SK-N-SH treated with all-trans-retinoic acid at 6 μM for 48 hours (cell line): Measurements from ENCODE around the gene SEMG2.

Experiments used
- ATAC-seq: fragments of 200-7000 bp; cut with Tn5 transposase; 3 replicates; pipeline ENCODE4 v1.9.1; 2020; ENCODE audit warnings: mild to moderate bottlenecking, moderate library complexity
- ARNTL ChIP-seq: fragments of 450-650 bp; formaldehyde crosslinking; IDR thresholded peaks from 2 replicates; pipeline ENCODE4 v1.5.0; 2020; ENCODE audit warnings: low read depth, mild to moderate bottlenecking, moderate library complexity, borderline replicate concordance
- BACH2 ChIP-seq: fragments of 250-450 bp; sonication (Bioruptor Pico); IDR thresholded peaks from 2 replicates; pipeline ENCODE4 v1.9.0; 2021; ENCODE audit warnings: mild to moderate bottlenecking, borderline replicate concordance
- ESRRG ChIP-seq: fragments of 250-450 bp; sonication (Bioruptor Pico); IDR thresholded peaks from 2 replicates; pipeline ENCODE4 v1.6.1; 2021; ENCODE audit warnings: mild to moderate bottlenecking
- GLIS3 ChIP-seq: fragments of 250-450 bp; sonication (Bioruptor Pico); IDR thresholded peaks from 2 replicates; pipeline ENCODE4 v1.5.0; 2020; ENCODE audit warnings: mild to moderate bottlenecking, moderate library complexity
- ISL1 ChIP-seq: fragments of 250-450 bp; sonication (Bioruptor Pico); IDR thresholded peaks from 2 replicates; pipeline ENCODE4 v2.1.2; 2022; ENCODE audit warnings: mild to moderate bottlenecking, moderate library complexity
- PPARA ChIP-seq: fragments of 250-450 bp; sonication (Bioruptor Pico); IDR thresholded peaks from 2 replicates; pipeline ENCODE4 v1.5.0; 2020; ENCODE audit warnings: mild to moderate bottlenecking, borderline replicate concordance
- RARB ChIP-seq: fragments of 250-450 bp; sonication (Bioruptor Pico); IDR thresholded peaks from 2 replicates; pipeline ENCODE4 v1.8.0; 2021; ENCODE audit warnings: mild to moderate bottlenecking, moderate library complexity
- SNAI2 ChIP-seq: fragments of 250-450 bp; sonication (Bioruptor Pico); IDR thresholded peaks from 2 replicates; pipeline ENCODE4 v1.5.0; 2020; ENCODE audit warnings: mild to moderate bottlenecking, moderate library complexity
- TCF4 ChIP-seq: fragments of 250-450 bp; sonication (Bioruptor Pico); IDR thresholded peaks from 2 replicates; pipeline ENCODE4 v1.8.0; 2021; ENCODE audit warnings: mild to moderate bottlenecking, moderate library complexity, borderline replicate concordance
- TOX ChIP-seq: fragments of 250-450 bp; sonication (Bioruptor Pico); IDR thresholded peaks from 2 replicates; pipeline ENCODE4 v1.8.0; 2021; ENCODE audit warnings: mild to moderate bottlenecking, moderate library complexity, borderline replicate concordance
- ZC3H10 ChIP-seq: fragments of 250-450 bp; sonication (Bioruptor Pico); IDR thresholded peaks from 2 replicates; pipeline ENCODE4 v1.5.1; 2021; ENCODE audit warnings: mild to moderate bottlenecking, moderate library complexity
- ZFP3 ChIP-seq: fragments of 250-450 bp; sonication (Bioruptor Pico); IDR thresholded peaks from 2 replicates; pipeline ENCODE4 v1.5.0; 2020; ENCODE audit warnings: mild to moderate bottlenecking, moderate library complexity
- ZFP30 ChIP-seq: fragments of 450-650 bp; formaldehyde crosslinking; IDR thresholded peaks from 2 replicates; pipeline ENCODE4 v1.5.0; 2022; ENCODE audit warnings: mild to moderate bottlenecking, moderate library complexity
- ZNF565 ChIP-seq: fragments of 450-650 bp; formaldehyde crosslinking; conservative IDR thresholded peaks from 2 replicates; pipeline ENCODE4 v1.5.0; 2020; ENCODE audit warnings: low read depth, mild to moderate bottlenecking, moderate library complexity
- ZNF70 ChIP-seq: fragments of 450-650 bp; formaldehyde crosslinking; IDR thresholded peaks from 2 replicates; pipeline ENCODE4 v1.5.0; 2020; ENCODE audit warnings: mild to moderate bottlenecking, moderate library complexity
- ZNF8 ChIP-seq: fragments of 450-650 bp; formaldehyde crosslinking; IDR thresholded peaks from 2 replicates; pipeline ENCODE4 v1.5.0; 2020; ENCODE audit warnings: mild to moderate bottlenecking, moderate library complexity
- TF ChIP-seq, protein P1 (sequence below): fragments of 250-450 bp; sonication (Bioruptor Pico); IDR thresholded peaks from 2 replicates; pipeline ENCODE4 v1.8.0; 2020; ENCODE audit warnings: mild to moderate bottlenecking, moderate library complexity, borderline replicate concordance
- TF ChIP-seq, protein P2 (sequence below): fragments of 250-450 bp; sonication (Bioruptor Pico); IDR thresholded peaks from 2 replicates; pipeline ENCODE4 v1.8.0; 2021; ENCODE audit warnings: low read depth, mild to moderate bottlenecking, moderate library complexity, borderline replicate concordance
- TF ChIP-seq, protein P3 (sequence below): fragments of 250-450 bp; sonication (Bioruptor Pico); IDR thresholded peaks from 2 replicates; pipeline ENCODE4 v1.5.1; 2020; ENCODE audit warnings: low read depth, mild to moderate bottlenecking, moderate library complexity
- TF ChIP-seq, protein P4 (sequence below): fragments of 250-450 bp; sonication (Bioruptor Pico); IDR thresholded peaks from 2 replicates; pipeline ENCODE4 v1.5.1; 2021; ENCODE audit warnings: mild to moderate bottlenecking, moderate library complexity

SEMG2 gene

DNA sequence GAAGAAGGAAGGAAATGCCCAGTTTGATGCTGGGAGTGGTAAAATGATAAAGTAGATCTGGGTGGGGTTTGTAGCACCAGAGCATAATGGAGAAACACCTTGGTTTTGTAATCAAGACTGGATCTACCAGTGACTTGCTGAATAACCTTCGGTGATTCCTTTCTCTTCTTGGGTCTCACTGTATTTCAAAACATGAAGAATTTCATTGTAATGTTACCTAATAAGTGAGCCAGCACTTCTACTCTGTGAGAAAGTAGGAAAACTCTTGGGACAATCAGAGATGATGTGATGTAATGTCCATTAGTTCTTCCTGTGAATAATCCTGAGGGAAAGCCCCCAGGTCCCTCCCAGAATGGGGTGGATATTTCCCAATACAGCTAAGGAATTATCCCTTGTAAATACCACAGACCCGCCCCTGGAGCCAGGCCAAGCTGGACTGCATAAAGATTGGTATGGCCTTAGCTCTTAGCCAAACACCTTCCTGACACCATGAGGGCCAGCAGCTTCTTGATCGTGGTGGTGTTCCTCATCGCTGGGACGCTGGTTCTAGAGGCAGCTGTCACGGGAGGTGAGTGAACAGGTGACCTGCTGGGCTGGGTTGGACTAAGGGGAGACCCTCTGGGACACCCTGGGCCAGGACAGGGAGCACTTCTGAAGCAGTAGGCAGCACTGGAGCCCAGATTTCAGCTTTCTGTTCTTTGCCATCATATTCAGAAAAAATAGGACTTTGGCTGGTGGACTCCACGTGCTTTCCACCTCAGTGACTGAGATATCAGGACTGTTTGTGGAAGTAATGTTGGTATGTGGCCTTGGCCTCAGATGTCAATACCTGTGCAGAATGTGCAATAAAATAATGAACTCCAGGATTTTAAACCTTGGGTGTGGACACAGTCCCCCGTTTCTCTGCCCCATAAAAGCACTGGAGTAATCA lies 46.5 kb upstream of the SEMG2 start, which contains the start of gene PI3:
PI3 (plus strand) TSS at position 469 of the 931 bp plus-strand sequence; CDS start at position 490, 21 bp downstream.
- no peak for ATAC-seq
- no peak for TF ChIP-seq SNAI2 (CRISPR knock-in tag)
- no peak for TF ChIP-seq RARB (CRISPR knock-in tag)
- no peak for TF ChIP-seq ZNF70
- TF ChIP-seq GLIS3 (CRISPR knock-in tag) = no peak
- TF ChIP-seq, protein P1, sequence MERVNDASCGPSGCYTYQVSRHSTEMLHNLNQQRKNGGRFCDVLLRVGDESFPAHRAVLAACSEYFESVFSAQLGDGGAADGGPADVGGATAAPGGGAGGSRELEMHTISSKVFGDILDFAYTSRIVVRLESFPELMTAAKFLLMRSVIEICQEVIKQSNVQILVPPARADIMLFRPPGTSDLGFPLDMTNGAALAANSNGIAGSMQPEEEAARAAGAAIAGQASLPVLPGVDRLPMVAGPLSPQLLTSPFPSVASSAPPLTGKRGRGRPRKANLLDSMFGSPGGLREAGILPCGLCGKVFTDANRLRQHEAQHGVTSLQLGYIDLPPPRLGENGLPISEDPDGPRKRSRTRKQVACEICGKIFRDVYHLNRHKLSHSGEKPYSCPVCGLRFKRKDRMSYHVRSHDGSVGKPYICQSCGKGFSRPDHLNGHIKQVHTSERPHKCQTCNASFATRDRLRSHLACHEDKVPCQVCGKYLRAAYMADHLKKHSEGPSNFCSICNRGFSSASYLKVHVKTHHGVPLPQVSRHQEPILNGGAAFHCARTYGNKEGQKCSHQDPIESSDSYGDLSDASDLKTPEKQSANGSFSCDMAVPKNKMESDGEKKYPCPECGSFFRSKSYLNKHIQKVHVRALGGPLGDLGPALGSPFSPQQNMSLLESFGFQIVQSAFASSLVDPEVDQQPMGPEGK (CRISPR knock-in tag) = no peak
- TF ChIP-seq, protein P2, sequence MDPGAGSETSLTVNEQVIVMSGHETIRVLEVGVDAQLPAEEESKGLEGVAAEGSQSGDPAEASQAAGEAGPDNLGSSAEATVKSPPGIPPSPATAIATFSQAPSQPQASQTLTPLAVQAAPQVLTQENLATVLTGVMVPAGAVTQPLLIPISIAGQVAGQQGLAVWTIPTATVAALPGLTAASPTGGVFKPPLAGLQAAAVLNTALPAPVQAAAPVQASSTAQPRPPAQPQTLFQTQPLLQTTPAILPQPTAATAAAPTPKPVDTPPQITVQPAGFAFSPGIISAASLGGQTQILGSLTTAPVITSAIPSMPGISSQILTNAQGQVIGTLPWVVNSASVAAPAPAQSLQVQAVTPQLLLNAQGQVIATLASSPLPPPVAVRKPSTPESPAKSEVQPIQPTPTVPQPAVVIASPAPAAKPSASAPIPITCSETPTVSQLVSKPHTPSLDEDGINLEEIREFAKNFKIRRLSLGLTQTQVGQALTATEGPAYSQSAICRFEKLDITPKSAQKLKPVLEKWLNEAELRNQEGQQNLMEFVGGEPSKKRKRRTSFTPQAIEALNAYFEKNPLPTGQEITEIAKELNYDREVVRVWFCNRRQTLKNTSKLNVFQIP (CRISPR knock-in tag) = no peak
- TF ChIP-seq ZNF8 (CRISPR knock-in tag) = no peak
- TF ChIP-seq ESRRG (CRISPR knock-in tag) = no peak
- TF ChIP-seq PPARA (CRISPR knock-in tag) = no peak
- TF ChIP-seq, protein P3, sequence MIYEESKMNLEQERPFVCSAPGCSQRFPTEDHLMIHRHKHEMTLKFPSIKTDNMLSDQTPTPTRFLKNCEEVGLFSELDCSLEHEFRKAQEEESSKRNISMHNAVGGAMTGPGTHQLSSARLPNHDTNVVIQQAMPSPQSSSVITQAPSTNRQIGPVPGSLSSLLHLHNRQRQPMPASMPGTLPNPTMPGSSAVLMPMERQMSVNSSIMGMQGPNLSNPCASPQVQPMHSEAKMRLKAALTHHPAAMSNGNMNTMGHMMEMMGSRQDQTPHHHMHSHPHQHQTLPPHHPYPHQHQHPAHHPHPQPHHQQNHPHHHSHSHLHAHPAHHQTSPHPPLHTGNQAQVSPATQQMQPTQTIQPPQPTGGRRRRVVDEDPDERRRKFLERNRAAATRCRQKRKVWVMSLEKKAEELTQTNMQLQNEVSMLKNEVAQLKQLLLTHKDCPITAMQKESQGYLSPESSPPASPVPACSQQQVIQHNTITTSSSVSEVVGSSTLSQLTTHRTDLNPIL (CRISPR knock-in tag) = no peak
- TF ChIP-seq ZC3H10 (CRISPR knock-in tag) = no peak
- TF ChIP-seq BACH2 (CRISPR knock-in tag) = no peak
- no peak for TF ChIP-seq ISL1 (CRISPR knock-in tag)
- no peak for TF ChIP-seq TOX
- no peak for TF ChIP-seq ZFP3 (CRISPR knock-in tag)
- no peak for TF ChIP-seq ARNTL (CRISPR knock-in tag)
- TF ChIP-seq, protein P4, sequence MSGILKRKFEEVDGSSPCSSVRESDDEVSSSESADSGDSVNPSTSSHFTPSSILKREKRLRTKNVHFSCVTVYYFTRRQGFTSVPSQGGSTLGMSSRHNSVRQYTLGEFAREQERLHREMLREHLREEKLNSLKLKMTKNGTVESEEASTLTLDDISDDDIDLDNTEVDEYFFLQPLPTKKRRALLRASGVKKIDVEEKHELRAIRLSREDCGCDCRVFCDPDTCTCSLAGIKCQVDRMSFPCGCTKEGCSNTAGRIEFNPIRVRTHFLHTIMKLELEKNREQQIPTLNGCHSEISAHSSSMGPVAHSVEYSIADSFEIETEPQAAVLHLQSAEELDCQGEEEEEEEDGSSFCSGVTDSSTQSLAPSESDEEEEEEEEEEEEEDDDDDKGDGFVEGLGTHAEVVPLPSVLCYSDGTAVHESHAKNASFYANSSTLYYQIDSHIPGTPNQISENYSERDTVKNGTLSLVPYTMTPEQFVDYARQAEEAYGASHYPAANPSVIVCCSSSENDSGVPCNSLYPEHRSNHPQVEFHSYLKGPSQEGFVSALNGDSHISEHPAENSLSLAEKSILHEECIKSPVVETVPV = no peak
- TF ChIP-seq ZNF565 (CRISPR knock-in tag) = no peak
- TF ChIP-seq ZFP30 (CRISPR knock-in tag) = no peak
- TF ChIP-seq, all 23 proteins: peak for 0

DNA sequence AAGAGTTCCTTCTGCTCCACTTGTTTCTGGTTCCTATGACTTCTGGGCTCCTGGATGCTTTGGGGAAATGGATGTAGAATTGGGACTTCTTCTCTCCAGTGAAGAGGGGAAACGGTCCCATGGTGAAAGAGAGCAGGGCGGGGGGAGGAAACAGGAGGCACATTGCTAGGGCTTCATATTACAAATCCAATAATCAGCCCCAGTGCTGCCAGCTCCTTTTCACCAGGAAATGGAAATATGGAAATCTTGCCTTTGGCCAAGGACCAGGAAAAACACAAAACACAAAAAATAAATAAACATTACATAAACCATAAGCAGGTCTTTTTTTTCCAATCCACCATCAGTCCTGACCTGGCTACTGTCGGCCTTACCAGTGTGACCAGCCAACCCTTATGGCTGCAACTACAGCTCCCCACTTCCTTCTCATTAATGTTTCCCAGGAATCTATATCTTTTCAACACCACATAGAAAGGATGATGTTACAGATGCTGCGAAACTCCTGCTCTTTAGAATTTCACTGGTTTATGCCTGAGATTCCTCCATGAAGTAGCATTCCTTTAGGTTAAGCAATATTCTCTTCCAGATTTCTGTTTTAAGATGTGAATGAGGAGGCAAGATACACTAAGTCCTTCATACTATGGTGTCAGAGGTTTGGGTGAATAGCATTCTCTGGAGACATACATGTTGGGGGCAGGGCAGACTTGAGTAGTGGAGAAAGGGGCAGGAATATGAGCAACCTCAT lies 44.5 kb upstream of the SEMG2 start:
- no peak for ATAC-seq
- no peak for TF ChIP-seq ZFP3 (CRISPR knock-in tag)
- TF ChIP-seq, all 23 proteins: peak for 0

DNA sequence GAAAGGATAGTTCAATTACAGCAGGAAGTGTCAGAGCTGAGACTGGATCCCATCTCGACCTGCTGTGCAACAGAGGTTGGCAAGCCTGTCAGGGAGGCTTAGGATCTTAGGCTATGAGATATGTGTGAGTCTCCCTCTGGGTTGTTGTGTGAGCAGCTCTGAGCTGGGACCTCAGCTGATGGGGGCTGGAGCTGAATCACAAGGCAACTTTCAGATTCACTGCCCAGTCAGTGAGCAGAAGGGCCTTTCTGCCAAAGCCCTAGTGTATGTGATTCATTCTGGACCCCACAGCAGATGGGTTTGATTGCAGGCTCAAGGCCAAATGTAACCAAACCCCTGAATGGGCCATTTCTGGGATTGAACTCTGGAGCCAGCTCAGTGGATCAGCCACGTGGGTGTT lies 42.0 kb upstream of the SEMG2 start:
- no peak for TF ChIP-seq ZFP3 (CRISPR knock-in tag)
- no peak for TF ChIP-seq PPARA (CRISPR knock-in tag)
- TF ChIP-seq, protein P3 (CRISPR knock-in tag) = no peak
- TF ChIP-seq TCF4 = no peak
- no peak for TF ChIP-seq ESRRG (CRISPR knock-in tag)
- TF ChIP-seq, all 23 proteins: peak for 0
- no peak for ATAC-seq
